ENCODE measurements around the gene L3MBTL3.

Gene L3MBTL3

DNA sequence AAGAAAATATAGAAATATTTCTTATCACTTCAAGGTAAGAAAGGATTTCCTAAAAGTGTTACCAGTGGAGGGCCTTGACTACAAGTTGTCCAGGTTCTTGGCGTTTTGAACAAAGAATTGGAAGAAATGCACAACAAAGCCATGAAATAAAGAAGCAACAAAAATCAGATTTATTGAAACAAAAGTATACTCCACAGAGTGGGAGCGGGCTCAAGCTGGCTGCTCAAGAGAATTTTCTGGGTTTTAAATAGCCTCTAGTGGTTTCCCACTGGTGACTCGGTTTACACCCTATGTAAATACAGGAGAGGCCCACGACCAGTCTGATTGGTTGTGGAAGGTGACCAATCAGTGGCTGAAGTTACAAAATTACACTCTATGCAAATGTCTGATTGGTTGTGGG, 140.2 kb downstream of the L3MBTL3 start:
- no peaks in the 10 kb centered on the region for H3K79me2 ChIP-seq (ENCODE audit: insufficient read depth, low read depth)
- H3K4me1 ChIP-seq (ENCODE audit: low read depth, poor library complexity, severe bottlenecking): no peaks in the 10 kb centered on the region
- no peaks in the 10 kb centered on the region for H3K36me3 ChIP-seq (ENCODE audit: insufficient read depth)
- H3K27me3 ChIP-seq (ENCODE audit: insufficient read depth, low read depth): no peaks in the 10 kb centered on the region
- no peak overlapping the region for H3K4me2 ChIP-seq
- TF ChIP-seq, protein P1, sequence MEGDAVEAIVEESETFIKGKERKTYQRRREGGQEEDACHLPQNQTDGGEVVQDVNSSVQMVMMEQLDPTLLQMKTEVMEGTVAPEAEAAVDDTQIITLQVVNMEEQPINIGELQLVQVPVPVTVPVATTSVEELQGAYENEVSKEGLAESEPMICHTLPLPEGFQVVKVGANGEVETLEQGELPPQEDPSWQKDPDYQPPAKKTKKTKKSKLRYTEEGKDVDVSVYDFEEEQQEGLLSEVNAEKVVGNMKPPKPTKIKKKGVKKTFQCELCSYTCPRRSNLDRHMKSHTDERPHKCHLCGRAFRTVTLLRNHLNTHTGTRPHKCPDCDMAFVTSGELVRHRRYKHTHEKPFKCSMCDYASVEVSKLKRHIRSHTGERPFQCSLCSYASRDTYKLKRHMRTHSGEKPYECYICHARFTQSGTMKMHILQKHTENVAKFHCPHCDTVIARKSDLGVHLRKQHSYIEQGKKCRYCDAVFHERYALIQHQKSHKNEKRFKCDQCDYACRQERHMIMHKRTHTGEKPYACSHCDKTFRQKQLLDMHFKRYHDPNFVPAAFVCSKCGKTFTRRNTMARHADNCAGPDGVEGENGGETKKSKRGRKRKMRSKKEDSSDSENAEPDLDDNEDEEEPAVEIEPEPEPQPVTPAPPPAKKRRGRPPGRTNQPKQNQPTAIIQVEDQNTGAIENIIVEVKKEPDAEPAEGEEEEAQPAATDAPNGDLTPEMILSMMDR (conservative IDR thresholded peaks at IDR 0.05; ENCODE audit: low read depth, low read length): no peak
- H3K27ac ChIP-seq: no peak overlapping the region
- H3K4me3 ChIP-seq (IDR thresholded peaks at IDR 0.05; ENCODE audit: insufficient read depth, low read depth, low read length): no peak overlapping the region
- H2AFZ ChIP-seq (ENCODE audit: low read depth): no peak overlapping the region
- no peaks in the 10 kb centered on the region for H4K20me1 ChIP-seq (ENCODE audit: insufficient read depth)
- H3K9ac ChIP-seq: no peak overlapping the region

DNA sequence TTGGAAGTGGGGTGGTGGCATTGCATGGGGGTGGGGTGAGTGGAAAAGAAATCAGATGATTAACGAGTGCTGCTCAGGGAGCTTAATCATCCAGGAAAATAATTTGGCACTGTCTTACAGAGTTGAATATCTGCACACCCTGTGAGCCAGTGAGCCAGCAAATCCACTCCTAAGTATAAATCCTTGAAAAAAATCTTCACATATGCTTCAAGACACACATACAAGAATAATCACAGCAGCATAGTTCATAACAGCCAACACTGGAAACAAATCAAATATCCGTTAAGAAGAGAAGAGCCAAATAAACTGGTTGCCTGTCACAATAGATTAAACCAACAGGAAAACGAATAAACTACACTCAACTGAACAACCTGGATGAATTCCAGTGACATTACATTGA, 141.6 kb downstream of the L3MBTL3 start:
- H2AFZ ChIP-seq (ENCODE audit: low read depth): no peak overlapping the region
- no peaks in the 10 kb centered on the region for H3K36me3 ChIP-seq (ENCODE audit: insufficient read depth)
- H4K20me1 ChIP-seq (ENCODE audit: insufficient read depth): no peaks in the 10 kb centered on the region
- no peak overlapping the region for H3K9ac ChIP-seq
- no peak overlapping the region for H3K27ac ChIP-seq
- H3K4me1 ChIP-seq (ENCODE audit: low read depth, poor library complexity, severe bottlenecking): no peaks in the 10 kb centered on the region
- TF ChIP-seq, protein P1 (conservative IDR thresholded peaks at IDR 0.05; ENCODE audit: low read depth, low read length): no peak
- no peak overlapping the region for H3K4me2 ChIP-seq
- H3K4me3 ChIP-seq (IDR thresholded peaks at IDR 0.05; ENCODE audit: insufficient read depth, low read depth, low read length): no peak overlapping the region
- no peaks in the 10 kb centered on the region for H3K79me2 ChIP-seq (ENCODE audit: insufficient read depth, low read depth)
- H3K27me3 ChIP-seq (ENCODE audit: insufficient read depth, low read depth): no peaks in the 10 kb centered on the region

DNA sequence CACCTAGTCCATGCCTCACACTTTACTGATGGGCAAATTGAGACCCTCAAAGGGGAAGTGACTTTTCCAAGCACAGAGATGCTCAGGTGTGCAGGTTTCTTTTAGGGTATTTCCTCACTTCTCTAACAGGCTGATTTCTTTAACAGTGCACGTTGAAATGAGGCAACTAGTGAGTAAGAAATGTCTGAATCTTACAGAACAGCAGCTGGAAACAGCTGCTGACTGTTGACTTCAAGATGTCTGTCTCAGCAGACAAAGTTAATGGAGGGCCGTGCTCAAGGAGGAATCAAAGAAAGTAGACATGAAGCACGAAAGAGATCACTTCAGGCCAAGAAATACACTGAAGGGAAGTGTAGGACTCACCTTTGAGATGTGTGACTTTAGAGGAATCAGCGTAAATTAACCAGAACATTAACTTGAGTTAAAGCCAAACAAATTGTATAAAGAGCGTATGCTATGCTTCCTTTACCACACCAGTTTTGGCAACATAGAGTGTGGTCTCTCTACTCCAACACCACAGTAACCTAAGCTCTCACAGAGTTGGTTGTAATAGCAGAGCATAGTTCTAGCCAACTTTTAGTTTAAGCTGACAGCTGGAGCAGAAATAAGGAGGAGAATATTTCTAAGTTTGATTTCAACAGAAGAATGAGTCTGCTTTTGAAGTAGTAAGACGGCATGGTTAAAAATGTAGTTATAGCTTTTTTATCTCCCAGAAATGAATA, 143.5 kb downstream of the L3MBTL3 start:
- TF ChIP-seq, protein P1 (conservative IDR thresholded peaks at IDR 0.05; ENCODE audit: low read depth, low read length): no peak
- H3K79me2 ChIP-seq (ENCODE audit: insufficient read depth, low read depth): no peaks in the 10 kb centered on the region
- H3K4me1 ChIP-seq (ENCODE audit: low read depth, poor library complexity, severe bottlenecking): no peaks in the 10 kb centered on the region
- H3K36me3 ChIP-seq (ENCODE audit: insufficient read depth): no peaks in the 10 kb centered on the region
- H4K20me1 ChIP-seq (ENCODE audit: insufficient read depth): no peaks in the 10 kb centered on the region
- no peaks in the 10 kb centered on the region for H3K27me3 ChIP-seq (ENCODE audit: insufficient read depth, low read depth)
- H3K4me2 ChIP-seq: no peak overlapping the region
- H3K9ac ChIP-seq: no peak overlapping the region
- H3K4me3 ChIP-seq (IDR thresholded peaks at IDR 0.05; ENCODE audit: insufficient read depth, low read depth, low read length): no peak overlapping the region
- no peak overlapping the region for H3K27ac ChIP-seq
- no peak overlapping the region for H2AFZ ChIP-seq (ENCODE audit: low read depth)

DNA sequence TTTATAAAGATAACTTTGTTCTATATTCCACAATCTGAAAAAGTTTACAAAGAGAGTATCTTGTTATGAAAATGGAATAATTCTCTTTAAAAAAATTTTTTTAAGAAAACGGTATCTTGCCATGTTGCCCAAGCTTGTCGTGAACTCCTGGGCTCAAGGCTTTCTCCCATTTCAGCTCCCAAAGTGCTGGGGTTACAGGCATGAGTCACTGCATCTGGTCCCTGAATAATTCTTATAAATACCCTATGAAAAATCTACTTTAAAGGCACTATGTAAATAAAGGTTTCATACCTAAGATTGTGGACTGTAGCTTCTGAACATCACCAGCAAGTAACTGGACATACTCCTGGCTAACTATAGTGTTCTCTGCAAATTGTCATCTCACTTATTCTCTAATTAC, 144.0 kb downstream of the L3MBTL3 start:
- Histone ChIP-seq H3K36me3 (ENCODE audit: insufficient read depth) (no peaks in the 10 kb centered on the region), H3K27ac (no peak overlapping the region), H3K4me1 (ENCODE audit: low read depth, poor library complexity, severe bottlenecking) (no peaks in the 10 kb centered on the region), H3K79me2 (ENCODE audit: insufficient read depth, low read depth) (no peaks in the 10 kb centered on the region), H3K4me2 (no peak overlapping the region), H3K27me3 (ENCODE audit: insufficient read depth, low read depth) (no peaks in the 10 kb centered on the region), H3K9ac (no peak overlapping the region), H2AFZ (ENCODE audit: low read depth) (no peak overlapping the region), H4K20me1 (ENCODE audit: insufficient read depth) (no peaks in the 10 kb centered on the region), H3K4me3 (IDR thresholded peaks at IDR 0.05; ENCODE audit: insufficient read depth, low read depth, low read length) (no peak overlapping the region)
- TF ChIP-seq, protein P1 (conservative IDR thresholded peaks at IDR 0.05; ENCODE audit: low read depth, low read length): no peak
